ENCODE measurements around the gene PRRX2.

- TF ChIP-seq RFX5 (IDR thresholded peaks at IDR 0.05; ENCODE audit: low read depth, low read length) (no peak), CTCF (conservative IDR thresholded peaks at IDR 0.05; ENCODE audit: low read depth, low read length) (no peak), USF2 (IDR thresholded peaks at IDR 0.05; ENCODE audit: low read depth, low read length) (no peak), POLR2A (IDR thresholded peaks at IDR 0.05; ENCODE audit: low read depth, low read length) (no peak), BHLHE40 (IDR thresholded peaks at IDR 0.05; ENCODE audit: low read depth, low read length) (no peak)
Measured at GRCh38 chr9:129685933-129686259, 20.4 kb downstream of the PRRX2 start.

Measured in IMR-90 (cell line).